Brain microvascular endothelial cell (primary cell): ENCODE data around the gene CRACR2A.

Experiments used
- DNase-seq: peaks from one replicate; pipeline ENCODE4 v3.0.0-alpha.2; 2020
- H3K27ac ChIP-seq: fragments of 250-450 bp; sonication (Bioruptor Pico); 2 replicates; pipeline ENCODE4 v1.5.1; 2020; ENCODE audit warnings: mild to moderate bottlenecking, moderate library complexity
- H3K27me3 ChIP-seq: fragments of 250-450 bp; sonication (Bioruptor Pico); replicated peaks from 2 replicates; pipeline ENCODE4 v1.5.1; 2020; ENCODE audit warnings: mild to moderate bottlenecking
- H3K36me3 ChIP-seq: fragments of 250-450 bp; sonication (Bioruptor Pico); replicated peaks from 2 replicates; pipeline ENCODE4 v1.5.1; 2020; ENCODE audit warnings: mild to moderate bottlenecking
- H3K4me3 ChIP-seq: 2 replicates; pipeline ENCODE4 v1.5.1; 2011; ENCODE audit warnings: low read depth, mild to moderate bottlenecking, control low read depth, low read length, moderate library complexity
- CTCF ChIP-seq: IDR thresholded peaks from 2 replicates; pipeline ENCODE4 v1.5.1; 2011; ENCODE audit warnings: low read depth, mild to moderate bottlenecking, moderate library complexity, low read length, control low read depth, inconsistent platforms; ENCODE audit errors: missing control alignments
- in situ Hi-C: cut with HindIII; loops from 2 replicates; pipeline ENCODE4 v1.10.0; 2017; ENCODE audit warnings: low sequenced_read_pairs, low pct_ligation_motif_present

The CRACR2A gene

GRCh38 chr12:3661028-3661427 lies 91.9 kb downstream of the CRACR2A start:
- TF ChIP-seq CTCF: no peak
- in situ Hi-C loops: no loop called here
- Histone ChIP-seq H3K27me3 (no peaks in the 10 kb centered on the region), H3K27ac (no peak overlapping the region), H3K36me3 (peaks cover 9% of the 10 kb centered on the region), H3K4me3 (no peak overlapping the region)
- no peak for DNase-seq

- Histone ChIP-seq H3K27me3 (no peaks in the 10 kb centered on the region), H3K36me3 (peaks cover under 1% of the 10 kb centered on the region), H3K4me3 (no peak overlapping the region), H3K27ac (no peak overlapping the region)
- DNase-seq: peak; percentile 18
- TF ChIP-seq CTCF: peak; percentile 82
- in situ Hi-C loops: no loop called here
Measured at GRCh38 chr12:3658327-3659163, 94.4 kb downstream of the CRACR2A start.

- Histone ChIP-seq H3K36me3 (no peaks in the 10 kb centered on the region), H3K4me3 (no peak overlapping the region), H3K27ac (no peak overlapping the region), H3K27me3 (no peaks in the 10 kb centered on the region)
- in situ Hi-C loops: no loop called here
- no peak for DNase-seq
- TF ChIP-seq CTCF: no peak
Measured at GRCh38 chr12:3656946-3657622, 95.8 kb downstream of the CRACR2A start.

- Histone ChIP-seq H3K27ac (no peak overlapping the region), H3K27me3 (no peaks in the 10 kb centered on the region), H3K4me3 (no peak overlapping the region), H3K36me3 (no peaks in the 10 kb centered on the region)
- TF ChIP-seq CTCF: peak; percentile 72
- DNase-seq: no peak
- in situ Hi-C loops: no loop called here
Measured at GRCh38 chr12:3655328-3655900, 97.5 kb downstream of the CRACR2A start.

- in situ Hi-C loops: no loop called here
- TF ChIP-seq CTCF: no peak
- Histone ChIP-seq H3K36me3 (no peaks in the 10 kb centered on the region), H3K27me3 (no peaks in the 10 kb centered on the region), H3K27ac (no peak overlapping the region), H3K4me3 (no peak overlapping the region)
- DNase-seq: no peak
Measured at GRCh38 chr12:3651585-3652424, 101.1 kb downstream of the CRACR2A start.
